CD4-positive, alpha-beta T cell (primary cell): ENCODE data around the gene IGFBP1. TPM values are rescaled to one million over a fixed set of nuclear protein-coding genes. Genes with fewer than 3 reads are reported as not detected.

ENCODE experiments used
- ATAC-seq: fragments of 200-7000 bp; cut with Tn5 transposase; one replicate; pipeline ENCODE4 v1.10.0; 2022; ENCODE audit warnings: mild to moderate bottlenecking; ENCODE audit not compliant: poor library complexity
- CTCF ChIA-PET: fragments of 350-600 bp; sonication (Branson Sonifier 250); formaldehyde crosslinking; loops from one replicate; lab custom pipeline; 2021; ENCODE audit warnings: antibody characterized with exemption, inconsistent platforms; lab: Charles Lee
- POLR2A ChIA-PET: fragments of 350-600 bp; sonication (Branson Sonifier 250); formaldehyde crosslinking; loops from one replicate; lab custom pipeline; 2021; ENCODE audit warnings: antibody characterized with exemption, inconsistent platforms; lab: Charles Lee
- DNase-seq, 14 experiments: peaks; one replicate each; pipeline ENCODE4 v3.0.0-alpha.2; 2013 to 2020; ENCODE audit warnings: mixed read lengths in 2 of 14
- H3K27ac ChIP-seq, 2 donors: one replicate each; pipeline versions ENCODE4 v1.5.1 to v1.7.0; 2013; ENCODE audit warnings: low read length in 2 of 2, low read depth in 1 of 2, mild to moderate bottlenecking in 1 of 2
- H3K27me3 ChIP-seq, 2 experiments: 1 replicate in 1 of 2; 2 replicates in 1 of 2; pipeline versions ENCODE4 v1.6.1 to v1.7.0; 2013; ENCODE audit warnings: low read length in 2 of 2, control low read depth in 1 of 2, mild to moderate bottlenecking in 1 of 2, moderate library complexity in 1 of 2; ENCODE audit not compliant: insufficient read depth in 2 of 2, control insufficient read depth in 1 of 2
- H3K36me3 ChIP-seq: one replicate; pipeline ENCODE4 v1.6.1; 2013; ENCODE audit warnings: low read length, control low read depth; ENCODE audit not compliant: insufficient read depth
- H3K4me1 ChIP-seq: one replicate; pipeline ENCODE4 v1.6.1; 2013; ENCODE audit warnings: low read length, control low read depth; ENCODE audit not compliant: insufficient read depth
- H3K4me3 ChIP-seq: one replicate; pipeline ENCODE4 v1.5.1; 2013; ENCODE audit warnings: mild to moderate bottlenecking, low read length, moderate library complexity
- H3K9me3 ChIP-seq, 2 experiments: 1 replicate in 1 of 2; 2 replicates in 1 of 2; pipeline versions ENCODE4 v1.6.1 to v1.7.0; 2013; ENCODE audit warnings: low read length in 2 of 2, mild to moderate bottlenecking in 2 of 2, control low read depth in 1 of 2, moderate library complexity in 1 of 2; ENCODE audit not compliant: control insufficient read depth in 1 of 2, insufficient read depth in 1 of 2
- H3K27ac Mint-ChIP-seq: one replicate; pipeline ENCODE4 v1.8.0; 2020; ENCODE audit warnings: mixed read lengths
- H3K27me3 Mint-ChIP-seq: one replicate; pipeline ENCODE4 v1.8.0; 2021; ENCODE audit warnings: mixed read lengths
- H3K36me3 Mint-ChIP-seq: one replicate; pipeline ENCODE4 v1.8.0; 2021; ENCODE audit warnings: low read depth, mixed read lengths
- H3K4me1 Mint-ChIP-seq: one replicate; pipeline ENCODE4 v1.8.0; 2021; ENCODE audit warnings: low read depth, mixed read lengths
- H3K4me3 Mint-ChIP-seq: one replicate; pipeline ENCODE4 v1.8.0; 2020; ENCODE audit warnings: mild to moderate bottlenecking, mixed read lengths
- H3K9me3 Mint-ChIP-seq: one replicate; pipeline ENCODE4 v1.8.0; 2020; ENCODE audit warnings: mixed read lengths
- intact Hi-C, 2 experiments: fragments of 100-400 bp; cut with DNase I in 1 of 2; cut with micrococcal nuclease in 1 of 2; formaldehyde crosslinking; loops; one replicate each; pipeline versions ENCODE4 v1.15.1 to v1.9.0; 2023 to 2025; cut with DNase I, micrococcal nuclease
- total RNA-seq, 174 experiments: library from RNA in 2 of 174; stranded (reverse) in 2 of 174; gene quantifications; one replicate each; pipeline ENCODE4 v1.2.3 and lab custom pipeline; 2021 to 2026
- TF ChIP-seq, protein P1 (sequence below): fragments of 200-600 bp; IDR thresholded peaks from one replicate; pipeline ENCODE4 v1.8.0; 2022; ENCODE audit warnings: antibody characterized with exemption, mild to moderate bottlenecking

The IGFBP1 gene
- total RNA-seq, 2 experiments from 2014 or later, result not detected

DNA sequence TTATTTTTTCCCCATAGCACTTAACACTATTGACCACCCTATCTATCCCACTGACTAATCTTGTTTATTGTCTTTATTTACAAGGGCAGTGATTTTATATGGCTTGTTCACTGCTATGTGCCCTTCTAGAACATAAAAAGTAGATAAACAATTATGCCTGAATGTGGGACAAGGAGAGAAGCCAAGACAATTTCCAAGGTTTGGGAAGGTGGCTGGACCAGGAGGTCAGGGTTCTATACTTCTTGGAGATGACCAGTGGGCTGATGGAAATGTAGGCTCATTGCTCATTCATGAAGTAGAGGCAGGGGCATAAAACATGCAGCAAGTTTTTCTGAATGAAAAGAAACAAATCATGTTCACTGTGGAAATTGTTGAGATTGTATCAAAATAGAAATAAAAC lies 21.3 kb downstream of the IGFBP1 start:
- TF ChIP-seq, protein P1, sequence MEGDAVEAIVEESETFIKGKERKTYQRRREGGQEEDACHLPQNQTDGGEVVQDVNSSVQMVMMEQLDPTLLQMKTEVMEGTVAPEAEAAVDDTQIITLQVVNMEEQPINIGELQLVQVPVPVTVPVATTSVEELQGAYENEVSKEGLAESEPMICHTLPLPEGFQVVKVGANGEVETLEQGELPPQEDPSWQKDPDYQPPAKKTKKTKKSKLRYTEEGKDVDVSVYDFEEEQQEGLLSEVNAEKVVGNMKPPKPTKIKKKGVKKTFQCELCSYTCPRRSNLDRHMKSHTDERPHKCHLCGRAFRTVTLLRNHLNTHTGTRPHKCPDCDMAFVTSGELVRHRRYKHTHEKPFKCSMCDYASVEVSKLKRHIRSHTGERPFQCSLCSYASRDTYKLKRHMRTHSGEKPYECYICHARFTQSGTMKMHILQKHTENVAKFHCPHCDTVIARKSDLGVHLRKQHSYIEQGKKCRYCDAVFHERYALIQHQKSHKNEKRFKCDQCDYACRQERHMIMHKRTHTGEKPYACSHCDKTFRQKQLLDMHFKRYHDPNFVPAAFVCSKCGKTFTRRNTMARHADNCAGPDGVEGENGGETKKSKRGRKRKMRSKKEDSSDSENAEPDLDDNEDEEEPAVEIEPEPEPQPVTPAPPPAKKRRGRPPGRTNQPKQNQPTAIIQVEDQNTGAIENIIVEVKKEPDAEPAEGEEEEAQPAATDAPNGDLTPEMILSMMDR, result no peak
- ATAC-seq (no peak), DNase-seq (no peak)
- Mint-ChIP-seq H3K9me3 (no peaks in the 10 kb centered on the region), H3K27me3 (peaks cover 20% of the 10 kb centered on the region), H3K4me3 (no peak overlapping the region), H3K27ac (no peak overlapping the region), H3K36me3 (no peaks in the 10 kb centered on the region), H3K4me1 (no peaks in the 10 kb centered on the region)
- CTCF ChIA-PET, result no interaction called here
- Histone ChIP-seq H3K27ac (no peak overlapping the region), H3K27me3 (no peaks in the 10 kb centered on the region), H3K36me3 (no peaks in the 10 kb centered on the region), H3K4me1 (no peaks in the 10 kb centered on the region), H3K4me3 (no peak overlapping the region), H3K9me3 (peaks cover 0 to 4% of the 10 kb centered on the region in 2 experiments)
- intact Hi-C loops, result no loop called here
- POLR2A ChIA-PET, result no interaction called here

DNA sequence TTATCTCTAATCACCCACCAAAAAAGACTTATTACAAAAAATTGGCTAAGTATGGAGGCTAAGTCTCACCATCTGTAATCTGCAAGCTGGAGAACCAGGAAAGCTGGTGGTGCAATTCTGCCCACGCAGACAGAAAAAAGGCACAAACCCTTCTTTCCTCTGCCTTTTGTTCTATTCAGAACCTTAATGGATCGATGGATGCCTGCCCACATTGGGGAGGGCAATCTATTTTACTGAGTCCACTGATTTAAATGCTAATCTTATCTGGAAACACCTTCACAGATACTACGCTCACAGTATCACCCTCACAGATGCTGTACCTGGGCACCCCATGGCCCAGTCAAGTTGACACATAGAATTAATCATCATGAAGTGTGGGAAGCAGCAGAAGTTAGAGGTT lies 22.6 kb downstream of the IGFBP1 start:
- ChIA-PET CTCF (no interaction called here), POLR2A (no interaction called here)
- no peak for ATAC-seq

DNA sequence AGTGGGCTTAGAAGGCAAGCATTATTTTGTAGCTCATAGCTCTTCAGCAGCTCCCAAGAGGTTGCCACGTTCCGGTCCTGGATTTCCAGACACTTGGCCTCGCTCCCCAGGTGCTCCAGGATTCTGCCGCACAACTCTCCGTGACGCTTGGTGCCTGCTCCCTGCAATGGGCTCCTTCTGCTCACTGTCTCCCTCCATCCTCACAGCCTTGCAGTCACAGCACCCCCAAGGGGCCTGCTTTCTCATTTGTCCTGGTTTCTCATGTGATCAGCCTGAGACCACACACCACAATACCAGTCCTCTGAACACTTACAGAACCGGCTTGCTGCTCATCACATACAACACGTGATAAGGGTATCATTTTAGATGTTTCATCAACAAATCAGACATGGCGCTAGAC lies 23.0 kb downstream of the IGFBP1 start:
- H3K36me3 ChIP-seq, result no peaks in the 10 kb centered on the region
- intact Hi-C loops, result no loop called here
- no peaks in the 10 kb centered on the region for H3K9me3 Mint-ChIP-seq
- DNase-seq (no peak), ATAC-seq (no peak)
- H3K27ac ChIP-seq, result no peak overlapping the region
- no peak overlapping the region for H3K4me3 ChIP-seq
- no peaks in the 10 kb centered on the region for H3K4me1 ChIP-seq
- CTCF ChIA-PET, result no interaction called here
- no peak overlapping the region for H3K4me3 Mint-ChIP-seq
- H3K4me1 Mint-ChIP-seq, result no peaks in the 10 kb centered on the region
- peaks cover 0 to 4% of the 10 kb centered on the region in 2 experiments for H3K9me3 ChIP-seq
- H3K36me3 Mint-ChIP-seq, result no peaks in the 10 kb centered on the region
- peaks cover 27% of the 10 kb centered on the region for H3K27me3 Mint-ChIP-seq
- TF ChIP-seq, protein P1, result no peak
- POLR2A ChIA-PET, result no interaction called here
- no peaks in the 10 kb centered on the region for H3K27me3 ChIP-seq
- no peak overlapping the region for H3K27ac Mint-ChIP-seq

More for the DNA sequence above, 22.6 kb downstream of the IGFBP1 start:
- Mint-ChIP-seq H3K4me1 (no peaks in the 10 kb centered on the region), H3K27me3 (peaks cover 23% of the 10 kb centered on the region), H3K9me3 (no peaks in the 10 kb centered on the region), H3K36me3 (no peaks in the 10 kb centered on the region), H3K27ac (no peak overlapping the region), H3K4me3 (no peak overlapping the region)
- intact Hi-C loops, result no loop called here
- Histone ChIP-seq H3K9me3 (peaks cover 0 to 4% of the 10 kb centered on the region in 2 experiments), H3K4me3 (no peak overlapping the region), H3K27ac (no peak overlapping the region), H3K36me3 (no peaks in the 10 kb centered on the region), H3K27me3 (no peaks in the 10 kb centered on the region), H3K4me1 (no peaks in the 10 kb centered on the region)
- TF ChIP-seq, protein P1, result no peak
- no peak for DNase-seq
